Activated CD4-positive, alpha-beta T cell treated with anti-CD3 and anti-CD28 coated beads, Interleukin-2, amount 50 U/mL, for 16 hours (primary cell): ENCODE results near the gene CDKN1A.
"Not testable (repeated sequence)": the region's sequence is repeated elsewhere in the genome, so short reads cannot be mapped to it uniquely, and the experiment has no call there.

Experiments used
- DNase-seq: peaks from one replicate; pipeline ENCODE4 v3.0.0-alpha.2; 2020

Gene CDKN1A

GRCh38 chr6:36678488-36679042 is at the start of gene CDKN1A:
TSS of gene CDKN1A (plus strand) at chr6:36678714. CDS start at chr6:36684102, 5,388 bp downstream.
- DNase-seq, result peak; percentile 87

GRCh38 chr6:36629784-36630183 is 48.7 kb upstream of the CDKN1A start:
- no peak for DNase-seq

GRCh38 chr6:36631326-36632011 is 47.0 kb upstream of the CDKN1A start:
- DNase-seq, result no peak

DNA sequence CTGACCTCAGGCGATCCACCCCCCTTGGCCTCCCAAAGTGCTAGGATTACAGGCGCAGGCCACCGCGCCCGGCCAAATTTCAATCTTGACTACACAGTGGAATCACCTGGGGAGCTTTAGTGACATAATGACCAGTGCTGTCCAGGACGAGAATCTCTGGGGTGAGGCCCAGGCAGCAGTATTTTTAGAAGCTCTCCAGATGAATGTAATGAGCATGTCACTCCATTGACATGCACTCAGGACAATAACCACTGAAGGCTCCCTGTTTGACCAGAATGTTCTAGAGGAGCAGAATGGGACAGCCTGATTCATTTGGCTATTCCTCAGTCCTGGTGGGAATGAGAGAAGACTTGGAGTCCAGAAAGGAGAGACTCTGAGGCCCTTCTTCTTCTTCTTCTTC is 45.1 kb upstream of the CDKN1A start:
- DNase-seq, result no peak

GRCh38 chr6:36633915-36634314 is 44.6 kb upstream of the CDKN1A start:
- no peak for DNase-seq

DNA sequence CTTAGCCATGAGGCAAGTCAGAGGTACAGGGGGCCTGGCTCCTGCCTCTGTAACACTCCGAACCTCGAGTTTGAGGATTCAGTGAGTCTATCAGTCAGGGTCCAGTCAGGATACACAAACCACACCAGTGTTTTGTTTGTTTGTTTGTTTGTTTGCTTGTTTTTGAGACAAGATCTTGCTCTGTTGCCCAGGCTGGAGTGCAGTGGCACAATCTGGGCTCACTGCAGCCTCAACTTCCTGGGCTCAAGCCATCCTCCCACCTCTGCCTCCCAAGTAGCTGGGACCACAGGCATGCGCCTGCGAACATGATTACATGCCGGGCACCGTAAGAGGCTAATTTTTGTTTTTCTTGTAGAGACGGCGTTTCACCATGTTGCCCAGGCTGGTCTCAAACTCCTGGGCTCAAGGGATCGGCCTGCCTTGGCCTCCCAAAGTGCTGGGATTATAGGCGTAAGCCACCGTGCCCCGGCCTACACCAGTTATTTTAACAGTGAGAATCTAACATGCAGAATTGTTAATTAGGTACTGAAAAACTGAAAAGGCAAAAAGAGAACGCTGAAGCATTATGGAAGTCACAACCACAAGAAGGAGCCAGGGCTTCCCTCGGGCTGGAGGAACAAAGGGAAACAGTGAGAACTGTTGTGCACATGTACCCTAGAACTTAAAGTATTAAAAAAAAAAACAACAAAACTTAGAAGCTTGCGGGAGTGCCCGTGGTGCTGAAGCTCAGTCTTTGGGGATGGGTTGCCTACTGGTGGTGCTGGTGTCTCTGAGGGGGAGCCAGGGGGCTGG is 44.0 kb upstream of the CDKN1A start:
- no peak for DNase-seq

DNA sequence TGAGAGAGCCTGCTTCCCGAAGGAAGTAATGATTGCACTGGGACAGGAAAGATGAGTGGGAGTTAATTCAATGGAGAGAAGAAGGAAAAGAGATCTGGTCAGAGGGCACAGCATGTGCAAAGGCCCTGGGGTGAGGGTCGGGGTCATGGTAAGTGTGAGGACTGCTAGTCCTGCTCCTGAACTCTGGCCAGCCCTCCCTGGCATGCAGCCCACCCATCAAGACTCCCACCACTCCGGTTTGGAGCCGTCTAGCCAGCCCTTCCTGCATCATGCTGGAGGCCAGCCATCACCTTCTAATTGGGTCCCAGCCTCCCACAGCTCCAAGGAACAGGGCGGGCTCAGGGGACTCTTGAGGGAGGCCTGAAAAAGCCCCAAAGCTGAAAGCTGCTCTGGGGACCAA is 42.2 kb upstream of the CDKN1A start:
- DNase-seq, result no peak

DNA sequence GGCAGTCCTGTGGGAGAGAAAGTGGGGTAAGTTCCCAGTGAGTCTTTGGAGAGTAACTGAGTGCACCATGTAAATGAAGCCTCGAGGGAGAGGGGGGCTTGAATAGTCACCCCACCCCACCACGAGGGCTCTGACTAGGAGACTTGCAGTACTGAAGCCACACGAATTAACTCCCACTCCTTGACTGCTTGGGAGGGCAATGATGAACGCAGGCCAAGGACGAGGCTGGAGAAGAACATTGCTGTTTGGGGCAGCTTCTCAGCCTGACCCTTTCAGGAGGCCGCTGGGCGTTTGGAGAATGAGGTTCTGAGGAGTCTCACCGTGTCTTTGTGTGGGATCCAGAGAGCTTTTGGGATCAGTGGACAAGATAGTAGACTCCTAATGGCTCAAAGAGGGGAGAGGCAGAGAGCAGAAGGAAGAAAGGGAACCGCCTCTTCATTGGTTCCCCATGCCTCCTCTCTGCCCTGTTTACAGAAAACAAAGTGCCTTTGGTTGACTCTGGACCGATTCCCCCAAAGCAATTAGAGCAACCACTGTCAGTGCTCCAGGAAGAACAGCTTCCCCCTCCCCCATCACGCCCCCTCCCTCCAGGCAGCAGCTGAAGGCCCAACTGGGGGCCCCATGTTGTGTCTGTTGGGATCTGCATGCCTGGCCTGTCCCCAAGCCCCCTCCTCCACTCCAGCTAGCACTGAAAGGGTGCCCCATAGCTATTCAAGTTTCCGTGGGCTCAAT is 41.7 kb upstream of the CDKN1A start:
- no peak for DNase-seq

DNA sequence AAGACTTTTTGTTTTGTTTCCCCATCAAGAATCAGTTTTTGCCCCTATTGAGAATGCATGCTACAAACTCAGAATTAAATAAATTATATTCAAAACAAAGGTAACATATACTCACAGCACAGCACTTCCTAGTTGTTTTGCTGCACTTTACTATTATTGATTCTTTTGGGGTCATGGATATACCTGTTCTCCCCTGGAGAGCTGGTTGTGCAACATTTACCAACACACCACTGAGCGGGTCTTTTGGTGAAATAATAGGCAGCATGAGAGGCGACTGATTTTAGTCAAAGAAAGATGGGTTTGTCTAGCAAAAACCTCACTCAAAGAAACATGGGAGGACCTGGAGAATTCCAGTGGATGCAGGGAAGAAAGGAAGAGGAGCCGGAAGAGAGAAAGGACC is 39.9 kb upstream of the CDKN1A start:
- DNase-seq, result no peak

DNA sequence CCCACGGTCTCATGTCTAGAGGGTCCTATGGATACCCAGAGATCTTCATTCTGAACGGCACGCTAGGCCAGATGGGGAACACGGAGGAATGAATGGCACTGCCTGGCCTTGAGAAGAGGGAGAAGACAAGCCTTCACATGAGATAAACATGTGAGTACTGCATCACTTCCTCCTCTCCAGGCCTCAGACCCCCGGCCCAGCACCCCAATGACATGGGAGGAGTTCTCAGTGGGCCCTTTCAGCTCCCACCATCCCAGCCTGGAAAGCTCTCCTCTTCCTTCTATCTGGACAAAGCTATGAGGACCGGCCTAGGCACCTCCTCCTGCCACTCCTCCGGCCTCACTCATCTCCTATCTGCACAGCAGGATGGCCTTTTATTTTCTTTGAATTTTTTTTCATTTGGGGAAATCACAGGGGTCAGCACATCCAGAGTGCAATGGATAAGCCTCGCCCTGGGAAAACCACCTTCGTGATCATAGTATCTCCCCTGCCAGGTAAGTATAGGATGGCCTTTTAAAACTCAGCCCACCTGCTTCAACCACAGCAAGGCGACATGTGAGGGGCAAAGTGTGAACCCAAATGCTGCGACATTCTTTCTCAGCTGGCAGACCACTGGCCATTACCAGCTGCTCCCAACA is 39.2 kb upstream of the CDKN1A start:
- no peak for DNase-seq

DNA sequence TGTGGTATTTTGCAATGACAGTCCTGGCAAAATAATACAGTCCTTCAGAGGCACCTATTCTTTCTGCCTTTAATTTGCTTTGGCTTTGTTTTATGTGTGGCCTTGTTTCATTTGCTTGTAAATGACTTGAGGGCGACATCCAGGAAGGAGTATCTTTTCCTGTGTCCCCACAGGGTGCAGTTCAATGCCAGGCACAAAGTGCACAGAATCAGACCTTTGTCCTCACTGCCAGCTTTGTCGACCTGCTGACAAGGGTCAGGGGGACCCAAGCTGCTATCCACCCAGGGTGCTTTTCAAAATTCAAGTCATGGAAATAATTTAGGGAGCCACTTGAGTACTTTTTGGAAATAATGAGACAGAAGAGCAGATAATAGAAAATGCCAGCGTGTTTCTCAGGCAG is 37.0 kb upstream of the CDKN1A start:
- DNase-seq, result no peak

DNA sequence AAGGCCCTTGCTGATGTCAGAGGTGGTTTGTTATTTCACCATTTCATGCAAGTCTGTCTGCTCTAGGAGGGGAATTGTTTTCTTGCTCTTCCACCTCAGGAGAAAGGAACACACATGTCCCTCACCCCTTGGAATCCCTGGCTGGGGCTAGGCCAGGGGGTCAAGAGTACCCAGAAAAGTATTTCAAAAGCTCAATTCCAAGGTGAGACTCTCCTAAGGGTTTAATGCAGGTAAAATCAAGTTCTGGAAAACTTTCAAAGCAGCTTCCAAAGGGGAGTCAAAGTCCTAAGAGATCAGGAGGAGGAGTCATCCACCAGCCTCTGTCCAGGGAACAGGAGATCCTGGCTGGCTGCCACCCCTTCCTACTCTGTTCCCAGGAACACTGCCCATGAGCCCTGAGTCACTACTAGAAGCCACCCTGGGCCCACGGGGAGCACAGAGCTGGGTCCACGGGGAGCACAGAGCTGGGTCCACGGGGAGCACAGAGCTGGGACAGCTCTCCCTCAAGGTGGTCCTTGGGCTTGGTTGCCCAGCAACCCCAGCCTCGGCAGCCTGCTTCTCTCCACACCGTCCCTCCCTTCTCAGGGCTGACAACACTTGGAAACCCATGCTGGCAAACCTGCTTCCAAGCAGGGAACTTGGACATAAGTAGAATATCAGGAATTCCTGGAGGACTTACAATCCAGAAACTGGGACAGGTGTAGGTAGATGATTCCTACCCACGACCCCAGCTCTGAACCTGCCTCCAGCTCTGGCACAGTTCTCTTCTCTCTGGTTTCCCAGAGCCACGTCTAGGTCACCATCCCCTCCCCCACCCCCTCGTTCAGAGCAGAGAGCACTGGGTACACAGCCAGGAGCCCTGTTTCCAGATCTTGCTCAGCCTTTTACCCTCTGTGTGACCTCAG is 35.3 kb upstream of the CDKN1A start:
- DNase-seq, result no peak

GRCh38 chr6:36643977-36644376 is 34.5 kb upstream of the CDKN1A start:
- DNase-seq, result no peak

GRCh38 chr6:36649086-36649485 is 29.4 kb upstream of the CDKN1A start:
- DNase-seq, result no peak

DNA sequence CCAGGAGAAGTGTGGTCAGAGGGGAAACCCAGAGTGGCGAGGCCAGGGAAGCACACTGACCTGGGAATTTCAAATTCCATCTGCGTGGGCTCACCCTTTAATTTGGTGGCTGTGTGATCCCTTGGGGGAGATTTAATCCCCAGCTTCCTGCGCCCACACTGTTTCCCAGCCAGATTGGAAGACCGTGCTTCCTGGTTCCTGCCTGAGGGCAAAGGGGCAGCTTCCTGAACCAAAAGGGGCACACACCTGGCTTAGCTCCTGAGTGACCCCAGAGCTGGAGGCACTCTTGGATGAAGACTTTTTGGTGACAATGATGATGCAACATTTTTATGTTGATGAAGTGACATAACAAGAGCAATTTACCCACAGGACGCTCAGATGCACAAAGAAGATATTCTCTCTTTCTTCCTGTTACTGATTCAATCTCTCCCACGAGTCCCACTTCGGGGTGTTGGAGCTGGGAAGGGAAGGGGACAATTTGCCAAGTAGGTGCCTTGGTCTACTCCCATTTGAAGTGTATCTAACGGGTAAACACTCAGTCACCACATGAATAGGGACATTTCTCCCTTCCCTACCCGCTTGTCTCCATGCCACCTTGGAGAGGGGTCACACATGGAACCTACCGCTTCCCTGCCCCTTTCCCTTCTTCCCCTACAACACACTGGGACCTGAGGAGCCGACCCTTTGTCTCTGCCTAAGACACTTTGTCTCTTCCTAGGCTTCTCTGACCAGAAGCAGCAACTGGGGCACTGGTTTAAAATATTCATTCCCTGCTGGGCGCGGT is 28.6 kb upstream of the CDKN1A start:
- no peak for DNase-seq

- no peak for DNase-seq
Observed at GRCh38 chr6:36650848-36651478, 27.6 kb upstream of the CDKN1A start.

DNA sequence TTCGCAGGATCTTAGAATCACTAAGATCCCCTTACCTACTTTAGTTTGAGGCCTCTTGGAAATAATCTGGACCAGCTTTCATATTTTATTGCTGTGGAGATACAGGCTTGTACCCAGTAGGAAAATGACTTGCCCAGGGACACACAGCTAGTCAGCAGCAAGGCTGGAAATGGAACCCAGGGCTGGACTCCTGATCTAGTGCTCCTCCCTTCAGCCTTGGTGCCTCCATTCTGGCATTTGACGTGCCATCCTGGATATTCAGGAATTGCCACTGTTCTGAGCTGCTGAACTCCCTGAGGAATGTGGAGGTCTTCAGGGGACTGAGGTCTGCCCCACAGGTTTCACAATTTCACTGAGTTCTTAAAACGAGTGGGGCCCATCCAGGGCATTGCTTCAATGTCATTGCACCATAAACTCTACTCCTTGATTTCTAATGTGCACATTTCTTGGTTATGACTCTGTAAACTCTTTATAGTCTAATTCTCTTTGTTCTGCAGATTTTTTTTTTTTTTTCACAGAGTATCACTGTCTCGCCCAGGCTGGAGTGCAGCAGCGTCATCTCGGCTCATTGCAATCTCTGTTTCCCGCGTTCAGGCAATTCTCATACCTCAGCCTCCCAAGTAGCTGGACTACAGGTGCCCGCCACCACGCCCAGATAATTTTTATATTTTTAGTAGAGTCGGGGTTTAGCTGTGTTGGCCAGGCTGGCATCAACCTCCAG is 26.7 kb upstream of the CDKN1A start:
- DNase-seq, result no peak

DNA sequence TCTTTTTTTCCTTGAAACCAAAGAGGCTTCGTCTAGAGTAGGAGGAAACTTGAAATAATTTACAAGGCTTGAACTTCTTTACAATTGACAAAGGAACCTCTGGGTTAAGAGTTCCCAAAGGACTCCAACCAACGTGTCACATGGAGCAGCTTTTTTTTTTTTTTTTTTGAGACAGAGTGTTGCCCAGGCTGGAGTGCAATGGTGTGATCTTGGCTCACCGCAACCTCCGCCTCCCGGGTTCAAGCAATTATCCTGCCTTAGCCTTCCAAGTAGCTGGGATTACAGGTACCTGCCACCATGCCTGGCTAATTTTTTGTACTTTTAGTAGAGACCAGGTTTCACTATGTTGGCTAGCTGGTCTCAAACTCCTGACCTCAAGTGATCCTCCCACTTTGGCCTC is 24.0 kb upstream of the CDKN1A start:
- not testable (repeated sequence) for DNase-seq

DNA sequence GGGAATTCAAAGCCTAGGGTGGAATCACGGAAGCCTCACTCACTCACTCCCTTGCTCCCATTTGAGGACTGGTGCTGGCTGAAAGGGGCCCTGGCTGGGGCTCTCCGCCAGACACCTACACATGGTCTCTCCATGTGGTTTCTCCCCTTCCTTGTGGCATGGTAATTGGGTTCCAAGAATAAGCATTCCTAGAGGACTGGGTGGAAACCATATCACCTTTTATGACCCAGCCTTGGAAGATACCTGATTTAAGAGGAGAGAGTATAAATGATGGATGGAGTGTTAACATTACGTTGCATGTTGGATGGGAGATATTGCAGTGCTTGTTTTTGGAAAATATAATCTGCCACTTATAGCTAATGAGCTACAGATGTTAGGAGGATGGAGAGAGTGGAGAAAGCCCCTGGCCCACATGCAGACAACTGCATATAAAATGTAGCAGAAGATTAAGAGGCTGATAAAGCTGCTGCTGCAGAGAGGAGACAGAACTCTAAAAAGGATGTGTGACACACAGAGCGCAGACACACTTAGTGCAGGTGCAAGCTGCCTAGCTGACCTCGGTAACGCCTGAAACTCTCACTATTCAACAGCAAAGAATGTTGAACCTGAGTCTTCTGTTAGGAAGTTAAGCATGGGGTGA is 23.3 kb upstream of the CDKN1A start:
- DNase-seq, result no peak
